PFSK-1 (cell line): ENCODE data around the gene NR2C2AP.

Experiments
- POLR2AphosphoS5 ChIP-seq: IDR thresholded peaks from 2 replicates; pipeline ENCODE4 v1.6.1; 2012; ENCODE audit warnings: low read depth, mild to moderate bottlenecking, control low read depth, low read length, moderate library complexity
- SIN3A ChIP-seq: IDR thresholded peaks from 2 replicates; pipeline ENCODE4 v1.6.1; 2012; ENCODE audit warnings: mild to moderate bottlenecking, low read length, moderate library complexity, borderline replicate concordance; ENCODE audit not compliant: insufficient read depth
- TAF1 ChIP-seq: IDR thresholded peaks from 2 replicates; pipeline ENCODE4 v1.6.1; 2012; ENCODE audit warnings: low read length, control low read depth, borderline replicate concordance; ENCODE audit not compliant: insufficient read depth
- TF ChIP-seq, protein P1 (sequence below), 2 experiments: IDR thresholded peaks; 2 replicates each; pipeline versions ENCODE4 v1.6.1 to v1.8.0; 2011 to 2012; ENCODE audit warnings: low read depth in 2 of 2, low read length in 2 of 2, control low read depth in 1 of 2, inconsistent platforms in 1 of 2, mild to moderate bottlenecking in 1 of 2, moderate library complexity in 1 of 2; ENCODE audit not compliant: insufficient read depth in 1 of 2

DNA sequence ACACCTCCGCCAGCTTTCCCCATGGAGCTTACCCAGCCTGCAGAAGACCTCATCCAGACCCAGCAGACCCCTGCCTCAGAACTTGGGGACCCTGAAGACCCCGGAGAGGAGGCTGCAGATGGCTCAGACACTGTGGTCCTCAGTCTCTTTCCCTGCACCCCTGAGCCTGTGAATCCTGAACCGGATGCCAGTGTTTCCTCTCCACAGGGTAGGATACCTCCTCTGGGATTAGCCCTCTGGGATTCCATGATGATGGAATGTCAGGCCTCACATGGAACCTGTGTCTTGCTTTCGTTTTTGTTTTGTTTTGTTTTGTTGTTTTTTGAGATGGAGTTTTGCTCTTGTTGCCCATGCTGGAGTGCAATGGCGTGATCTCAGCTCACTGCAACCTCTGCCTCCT, 9.3 kb downstream of the NR2C2AP start:
- TF ChIP-seq TAF1 (no peak), SIN3A (no peak), POLR2AphosphoS5 (no peak)
- TF ChIP-seq, protein P1, sequence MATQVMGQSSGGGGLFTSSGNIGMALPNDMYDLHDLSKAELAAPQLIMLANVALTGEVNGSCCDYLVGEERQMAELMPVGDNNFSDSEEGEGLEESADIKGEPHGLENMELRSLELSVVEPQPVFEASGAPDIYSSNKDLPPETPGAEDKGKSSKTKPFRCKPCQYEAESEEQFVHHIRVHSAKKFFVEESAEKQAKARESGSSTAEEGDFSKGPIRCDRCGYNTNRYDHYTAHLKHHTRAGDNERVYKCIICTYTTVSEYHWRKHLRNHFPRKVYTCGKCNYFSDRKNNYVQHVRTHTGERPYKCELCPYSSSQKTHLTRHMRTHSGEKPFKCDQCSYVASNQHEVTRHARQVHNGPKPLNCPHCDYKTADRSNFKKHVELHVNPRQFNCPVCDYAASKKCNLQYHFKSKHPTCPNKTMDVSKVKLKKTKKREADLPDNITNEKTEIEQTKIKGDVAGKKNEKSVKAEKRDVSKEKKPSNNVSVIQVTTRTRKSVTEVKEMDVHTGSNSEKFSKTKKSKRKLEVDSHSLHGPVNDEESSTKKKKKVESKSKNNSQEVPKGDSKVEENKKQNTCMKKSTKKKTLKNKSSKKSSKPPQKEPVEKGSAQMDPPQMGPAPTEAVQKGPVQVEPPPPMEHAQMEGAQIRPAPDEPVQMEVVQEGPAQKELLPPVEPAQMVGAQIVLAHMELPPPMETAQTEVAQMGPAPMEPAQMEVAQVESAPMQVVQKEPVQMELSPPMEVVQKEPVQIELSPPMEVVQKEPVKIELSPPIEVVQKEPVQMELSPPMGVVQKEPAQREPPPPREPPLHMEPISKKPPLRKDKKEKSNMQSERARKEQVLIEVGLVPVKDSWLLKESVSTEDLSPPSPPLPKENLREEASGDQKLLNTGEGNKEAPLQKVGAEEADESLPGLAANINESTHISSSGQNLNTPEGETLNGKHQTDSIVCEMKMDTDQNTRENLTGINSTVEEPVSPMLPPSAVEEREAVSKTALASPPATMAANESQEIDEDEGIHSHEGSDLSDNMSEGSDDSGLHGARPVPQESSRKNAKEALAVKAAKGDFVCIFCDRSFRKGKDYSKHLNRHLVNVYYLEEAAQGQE (IDR thresholded peaks at IDR 0.05; ENCODE audit: insufficient read depth in 1 of 2, low read depth in 2 of 2, low read length in 2 of 2), result no peak
